Measurements from ENCODE around the gene CHCHD6.

GRCh38 chr3:126858401-126858800, 154.4 kb downstream of the CHCHD6 start:
- TF ChIP-seq POLR2A (IDR thresholded peaks at IDR 0.05; ENCODE audit: low read depth, low read length) (no peak), POLR2AphosphoS5 (IDR thresholded peaks at IDR 0.05; ENCODE audit: low read depth, low read length) (no peak), TAF1 (IDR thresholded peaks at IDR 0.05; ENCODE audit: borderline replicate concordance, low read depth, low read length) (no peak)

Data from GM12892 (cell line).